ENCODE data around the gene PSMD3.

The PSMD3 gene

DNA sequence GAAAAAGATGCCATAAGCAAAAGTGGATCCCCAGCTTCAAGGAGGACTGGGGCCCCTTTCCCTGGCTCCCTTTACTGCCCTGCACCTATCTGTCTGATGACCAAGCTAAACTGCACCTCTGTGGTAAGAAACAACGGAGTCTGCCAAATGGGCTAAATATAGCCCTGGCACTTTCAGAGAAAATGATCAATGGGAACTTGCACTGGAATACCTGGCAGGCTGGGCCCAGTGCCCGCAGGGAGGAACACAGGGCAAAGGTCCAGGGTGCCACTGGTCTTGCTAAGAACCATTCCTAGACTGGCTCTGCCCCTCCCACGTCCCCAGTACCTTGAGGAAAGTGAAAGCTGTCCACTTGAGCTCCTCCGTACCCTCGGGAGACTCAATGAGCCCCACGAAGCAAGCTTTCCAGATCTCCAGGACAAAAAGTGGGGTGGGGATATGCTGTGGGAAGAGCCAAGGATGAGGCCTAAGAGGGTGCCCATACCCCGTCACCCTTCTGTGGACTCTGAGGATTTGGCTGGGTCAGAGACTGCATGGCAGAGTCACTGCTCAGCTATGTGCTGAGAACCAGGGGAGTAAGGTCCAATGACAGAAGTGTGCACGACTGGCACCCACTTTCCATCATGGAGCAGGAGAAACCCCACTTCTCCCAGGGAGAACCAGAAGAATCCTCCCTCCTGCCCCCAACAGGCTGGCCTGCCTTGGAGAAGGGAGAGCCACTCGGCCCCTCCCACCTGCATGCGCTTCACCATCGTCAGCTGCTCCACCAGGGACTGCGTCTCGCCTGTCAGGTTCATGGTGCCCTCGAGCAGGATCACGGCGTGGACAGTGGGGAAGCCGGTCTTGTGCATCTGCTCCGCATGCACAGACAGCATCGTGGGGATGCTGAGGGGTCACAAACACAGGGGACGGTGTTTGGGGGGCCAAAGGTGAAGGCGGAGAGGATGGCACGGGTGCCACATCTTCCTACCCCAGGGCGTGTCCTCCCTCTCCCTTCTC lies 52.0 kb downstream of the PSMD3 start:
- TF ChIP-seq, protein P1, sequence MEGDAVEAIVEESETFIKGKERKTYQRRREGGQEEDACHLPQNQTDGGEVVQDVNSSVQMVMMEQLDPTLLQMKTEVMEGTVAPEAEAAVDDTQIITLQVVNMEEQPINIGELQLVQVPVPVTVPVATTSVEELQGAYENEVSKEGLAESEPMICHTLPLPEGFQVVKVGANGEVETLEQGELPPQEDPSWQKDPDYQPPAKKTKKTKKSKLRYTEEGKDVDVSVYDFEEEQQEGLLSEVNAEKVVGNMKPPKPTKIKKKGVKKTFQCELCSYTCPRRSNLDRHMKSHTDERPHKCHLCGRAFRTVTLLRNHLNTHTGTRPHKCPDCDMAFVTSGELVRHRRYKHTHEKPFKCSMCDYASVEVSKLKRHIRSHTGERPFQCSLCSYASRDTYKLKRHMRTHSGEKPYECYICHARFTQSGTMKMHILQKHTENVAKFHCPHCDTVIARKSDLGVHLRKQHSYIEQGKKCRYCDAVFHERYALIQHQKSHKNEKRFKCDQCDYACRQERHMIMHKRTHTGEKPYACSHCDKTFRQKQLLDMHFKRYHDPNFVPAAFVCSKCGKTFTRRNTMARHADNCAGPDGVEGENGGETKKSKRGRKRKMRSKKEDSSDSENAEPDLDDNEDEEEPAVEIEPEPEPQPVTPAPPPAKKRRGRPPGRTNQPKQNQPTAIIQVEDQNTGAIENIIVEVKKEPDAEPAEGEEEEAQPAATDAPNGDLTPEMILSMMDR (IDR thresholded peaks at IDR 0.05; ENCODE audit: low read depth, low read length) = no peak
- DNase-seq (ENCODE audit: extremely low read depth, low read depth) = no peak

- DNase-seq (ENCODE audit: extremely low read depth, low read depth) = no peak
- TF ChIP-seq, protein P1 (IDR thresholded peaks at IDR 0.05; ENCODE audit: low read depth, low read length) = no peak
These were observed 52.7 kb downstream of the PSMD3 start for GRCh38 chr17:40033339-40033738.

DNA sequence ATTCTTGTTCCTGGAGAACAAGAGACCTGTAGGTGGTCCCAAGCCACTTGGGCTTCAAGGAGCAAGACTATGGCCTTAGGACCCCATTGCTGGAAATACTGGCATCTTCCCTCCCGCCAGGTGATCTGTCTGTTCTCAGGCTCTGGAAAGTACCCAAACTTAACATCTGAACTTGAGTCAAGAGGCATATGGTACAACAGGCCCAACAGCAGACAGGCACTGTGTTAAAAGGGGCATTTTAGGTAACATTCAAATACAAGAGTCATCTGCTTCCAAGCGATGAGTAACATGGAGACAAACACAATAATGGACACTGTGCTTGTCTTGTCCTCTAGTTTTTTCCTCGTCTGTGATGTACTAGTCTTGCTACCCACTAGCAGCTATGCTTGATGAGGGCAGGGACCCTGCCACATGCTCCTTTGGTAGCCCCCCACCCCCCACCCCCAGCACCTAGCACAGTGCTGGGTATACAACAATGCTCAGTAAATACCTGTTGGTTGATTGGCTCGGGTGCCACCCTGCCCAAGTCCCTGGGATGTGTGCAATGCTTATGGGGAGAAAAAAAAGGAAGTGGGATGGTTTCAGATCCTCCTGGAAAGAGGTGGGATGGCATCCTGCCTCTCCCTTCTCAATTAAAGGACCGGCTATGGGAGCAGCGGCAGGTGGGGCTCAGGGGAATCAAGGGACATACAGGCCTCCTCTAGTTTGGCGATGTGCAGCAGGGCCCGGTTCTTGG lies 54.0 kb downstream of the PSMD3 start:
- no peak for DNase-seq (ENCODE audit: extremely low read depth, low read depth)
- TF ChIP-seq, protein P1 (IDR thresholded peaks at IDR 0.05; ENCODE audit: low read depth, low read length) = no peak

DNA sequence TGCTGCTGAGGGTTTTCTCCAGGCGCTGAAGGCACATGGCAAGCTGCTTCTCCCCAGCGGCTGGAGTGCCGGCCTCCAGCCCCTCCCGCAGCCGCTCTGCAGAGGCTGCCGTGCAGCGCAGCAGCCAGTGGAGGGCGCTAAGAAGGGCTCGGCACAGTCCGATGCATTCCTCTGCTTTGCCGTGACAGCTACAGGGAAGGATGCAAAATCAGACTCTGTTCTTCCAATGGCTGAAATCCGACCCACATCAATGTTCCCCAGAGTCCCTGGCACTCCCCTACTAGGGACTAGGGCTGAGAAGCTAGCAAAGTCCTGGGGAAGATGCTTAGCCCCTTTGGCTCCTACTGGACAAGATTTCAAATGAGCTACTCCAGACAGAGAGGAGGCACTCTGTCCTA lies 54.6 kb downstream of the PSMD3 start:
- TF ChIP-seq, protein P1 (IDR thresholded peaks at IDR 0.05; ENCODE audit: low read depth, low read length) = peak; percentile 73
- DNase-seq (ENCODE audit: extremely low read depth, low read depth) = no peak

DNA sequence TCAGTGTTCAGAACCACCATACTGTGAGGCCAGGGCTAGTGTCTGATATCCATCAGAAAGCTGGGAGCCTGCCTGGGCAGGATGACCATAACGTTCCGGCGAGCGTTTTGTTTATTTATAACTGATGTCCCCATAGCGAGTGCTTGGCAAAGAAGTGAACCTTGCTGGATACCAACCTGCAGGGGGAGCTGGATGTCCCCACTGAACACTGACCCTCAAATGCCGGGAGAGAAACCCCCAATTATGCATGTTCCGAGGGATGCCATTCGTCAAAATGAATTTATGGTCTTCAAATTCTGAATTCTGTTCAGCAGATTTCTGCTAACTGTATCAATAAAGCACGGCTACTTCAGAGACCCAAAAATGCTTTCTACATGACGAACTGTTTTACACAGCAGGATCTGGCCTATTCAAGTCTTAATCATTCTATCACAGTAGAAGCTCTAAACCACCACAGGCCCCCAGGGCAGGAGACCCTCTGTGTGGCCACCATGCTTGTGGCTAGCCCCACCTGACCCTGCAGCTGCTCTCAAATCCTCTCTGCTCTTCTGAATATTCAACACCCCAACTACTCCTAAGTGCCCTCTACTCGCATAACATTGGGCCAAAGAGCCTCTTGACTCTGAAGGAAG lies 58.4 kb downstream of the PSMD3 start:
- peak; percentile 70 for DNase-seq (ENCODE audit: extremely low read depth, low read depth)
- TF ChIP-seq, protein P1 (IDR thresholded peaks at IDR 0.05; ENCODE audit: low read depth, low read length) = peak; percentile 88

- DNase-seq (ENCODE audit: extremely low read depth, low read depth) = no peak
- TF ChIP-seq, protein P1 (IDR thresholded peaks at IDR 0.05; ENCODE audit: low read depth, low read length) = no peak
These were observed 60.6 kb downstream of the PSMD3 start for GRCh38 chr17:40041196-40041595.

Measured in AG09319 (cell line).